DND-41 (cell line): ENCODE measurements around the gene FAIM.

Source experiments
- EZH2 ChIP-seq: IDR thresholded peaks from 3 replicates; pipeline ENCODE4 v1.6.1; 2012; ENCODE audit warnings: borderline replicate concordance, low read depth, mild to moderate bottlenecking, moderate library complexity, low read length, inconsistent platforms; ENCODE audit not compliant: severe bottlenecking
- TF ChIP-seq, protein P1 (sequence below): IDR thresholded peaks from 2 replicates; pipeline ENCODE4 v1.5.1; 2012; ENCODE audit warnings: borderline replicate concordance, low read length, moderate library complexity, mild to moderate bottlenecking; ENCODE audit not compliant: poor library complexity, severe bottlenecking; ENCODE audit errors: extremely low read depth

DNA sequence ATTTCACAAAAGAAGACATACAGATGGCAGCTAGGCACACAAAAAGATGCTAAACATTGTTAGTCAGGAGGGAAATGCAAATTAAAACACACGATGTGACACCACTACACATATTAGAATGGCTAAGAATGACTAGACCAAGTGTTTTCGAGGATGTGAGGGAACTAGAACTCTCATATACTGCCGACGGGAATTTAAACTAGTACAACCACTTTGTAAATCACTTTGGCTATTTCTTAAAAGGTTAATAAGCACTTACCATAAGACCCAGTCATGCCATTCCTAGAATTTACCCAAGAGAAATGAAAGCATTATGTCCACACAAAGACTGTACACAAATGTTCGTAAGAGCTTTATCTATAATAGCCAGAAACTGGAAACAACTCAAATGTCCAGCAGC, 20.1 kb upstream of the FAIM start:
- TF ChIP-seq, protein P1, sequence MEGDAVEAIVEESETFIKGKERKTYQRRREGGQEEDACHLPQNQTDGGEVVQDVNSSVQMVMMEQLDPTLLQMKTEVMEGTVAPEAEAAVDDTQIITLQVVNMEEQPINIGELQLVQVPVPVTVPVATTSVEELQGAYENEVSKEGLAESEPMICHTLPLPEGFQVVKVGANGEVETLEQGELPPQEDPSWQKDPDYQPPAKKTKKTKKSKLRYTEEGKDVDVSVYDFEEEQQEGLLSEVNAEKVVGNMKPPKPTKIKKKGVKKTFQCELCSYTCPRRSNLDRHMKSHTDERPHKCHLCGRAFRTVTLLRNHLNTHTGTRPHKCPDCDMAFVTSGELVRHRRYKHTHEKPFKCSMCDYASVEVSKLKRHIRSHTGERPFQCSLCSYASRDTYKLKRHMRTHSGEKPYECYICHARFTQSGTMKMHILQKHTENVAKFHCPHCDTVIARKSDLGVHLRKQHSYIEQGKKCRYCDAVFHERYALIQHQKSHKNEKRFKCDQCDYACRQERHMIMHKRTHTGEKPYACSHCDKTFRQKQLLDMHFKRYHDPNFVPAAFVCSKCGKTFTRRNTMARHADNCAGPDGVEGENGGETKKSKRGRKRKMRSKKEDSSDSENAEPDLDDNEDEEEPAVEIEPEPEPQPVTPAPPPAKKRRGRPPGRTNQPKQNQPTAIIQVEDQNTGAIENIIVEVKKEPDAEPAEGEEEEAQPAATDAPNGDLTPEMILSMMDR = no peak
- TF ChIP-seq EZH2 = no peak
